Naive B cell (primary cell): ENCODE results near the gene IGFBP1. TPM values are rescaled to one million over a fixed set of nuclear protein-coding genes. Genes with fewer than 3 reads are reported as not detected.
"Not testable (repeated sequence)": the region's sequence is repeated elsewhere in the genome, so short reads cannot be mapped to it uniquely, and the experiment has no call there.

Source experiments
- ATAC-seq, 2 donors: fragments of 150-1000 bp; cut with Tn5 transposase; 2 replicates each; pipeline ENCODE4 v1.10.0; 2021; ENCODE audit warnings: low read depth in 2 of 2, mild to moderate bottlenecking in 2 of 2, moderate library complexity in 2 of 2
- DNase-seq: peaks from one replicate; pipeline ENCODE4 v3.0.0; 2022
- H3K27ac Mint-ChIP-seq, 6 donors: one replicate each; pipeline ENCODE4 v1.8.0; 2020 to 2022; ENCODE audit warnings: mild to moderate bottlenecking in 6 of 6, mixed read lengths in 6 of 6, moderate library complexity in 5 of 6, inconsistent platforms in 2 of 6
- H3K27me3 Mint-ChIP-seq, 3 donors: one replicate each; pipeline ENCODE4 v1.8.0; 2021 to 2022; ENCODE audit warnings: mixed read lengths in 3 of 3, mild to moderate bottlenecking in 1 of 3
- H3K36me3 Mint-ChIP-seq, 2 donors: one replicate each; pipeline ENCODE4 v1.8.0; 2020 to 2022; ENCODE audit warnings: mixed read lengths in 2 of 2, inconsistent platforms in 1 of 2, mild to moderate bottlenecking in 1 of 2
- H3K4me1 Mint-ChIP-seq, 3 donors: one replicate each; pipeline ENCODE4 v1.8.0; 2020 to 2022; ENCODE audit warnings: mixed read lengths in 3 of 3, inconsistent platforms in 1 of 3, mild to moderate bottlenecking in 1 of 3, moderate library complexity in 1 of 3
- H3K4me3 Mint-ChIP-seq, 8 donors: one replicate each; pipeline ENCODE4 v1.8.0; 2020 to 2022; ENCODE audit warnings: mild to moderate bottlenecking in 8 of 8, mixed read lengths in 8 of 8, moderate library complexity in 8 of 8, inconsistent platforms in 2 of 8
- H3K9me3 Mint-ChIP-seq, 7 donors: one replicate each; pipeline ENCODE4 v1.8.0; 2020 to 2022; ENCODE audit warnings: mixed read lengths in 7 of 7, mild to moderate bottlenecking in 5 of 7, inconsistent platforms in 2 of 7, moderate library complexity in 1 of 7
- polyA plus RNA-seq, 6 donors: library from polyadenylated mRNA; unstranded; fragments of 300-500 nt; fragmentation: Illumina TruSeq; gene quantifications; one replicate each; pipeline ENCODE4 v1.2.3, GENCODE V29; 2021; ENCODE audit warnings: low read depth in 6 of 6

IGFBP1 gene
- polyA plus RNA-seq, 6 donors from 2014 or later = not detected

DNA sequence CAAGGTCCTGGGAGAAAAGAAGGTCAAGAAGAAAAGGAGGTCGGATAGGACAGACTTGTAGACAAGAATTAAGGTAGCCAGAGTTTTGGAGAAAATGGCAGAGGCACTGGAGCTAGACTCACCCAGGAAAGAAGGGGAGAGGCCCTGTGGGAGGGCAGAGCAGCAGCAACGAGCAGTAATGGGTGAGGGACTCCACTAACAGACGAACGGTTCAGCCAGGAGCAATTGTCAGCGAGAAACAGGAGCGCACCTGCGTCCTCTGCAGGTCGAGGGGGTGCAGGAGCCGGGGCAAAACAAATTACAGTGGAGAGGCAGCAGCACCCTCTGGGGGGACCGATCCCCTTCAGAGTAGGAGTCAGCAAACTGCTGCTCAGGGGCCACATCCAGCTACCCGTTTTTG is 51.3 kb downstream of the IGFBP1 start:
- Mint-ChIP-seq H3K4me1 (peaks cover 0 to 15% (median 0%) of the 10 kb centered on the region in 3 donors), H3K9me3 (peaks cover 5 to 10% (median 6%) of the 10 kb centered on the region in 7 donors), H3K4me3 (peak overlapping the region in 5 of 8 donors; percentile 10 to 82 (median 52)), H3K36me3 (peaks cover 0 to 9% of the 10 kb centered on the region in 2 donors), H3K27me3 (peaks cover 22 to 25% (median 22%) of the 10 kb centered on the region in 3 donors), H3K27ac (no peak overlapping the region)
- DNase-seq (no peak), ATAC-seq (no peak)

DNA sequence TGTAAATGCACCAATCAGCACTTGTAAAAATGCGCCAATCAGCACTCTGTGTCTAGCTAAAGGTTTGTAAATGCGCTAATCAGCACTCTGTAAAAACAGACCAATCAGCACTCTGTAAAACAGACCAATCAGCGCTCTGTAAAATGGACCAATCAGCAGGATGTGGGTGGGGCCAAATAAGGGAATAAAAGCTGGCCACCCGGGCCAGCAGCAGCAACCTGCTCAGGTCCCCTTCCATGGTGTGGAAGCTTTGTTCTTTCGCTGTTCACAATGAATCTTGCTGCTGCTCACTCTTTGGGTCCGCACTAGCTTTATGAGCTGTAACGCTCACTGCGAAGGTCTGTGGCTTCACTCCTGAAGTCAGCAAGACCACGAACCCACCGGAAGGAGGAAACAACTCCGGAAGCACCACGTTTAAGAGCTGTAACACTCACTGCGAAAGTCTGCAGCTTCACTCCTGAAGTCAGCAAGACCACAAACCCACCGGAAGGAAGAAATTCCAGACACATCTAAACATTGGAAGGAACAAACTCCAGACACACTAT is 52.0 kb downstream of the IGFBP1 start:
- H3K27me3 Mint-ChIP-seq = peaks cover 15 to 20% (median 19%) of the 10 kb centered on the region in 3 donors
- H3K36me3 Mint-ChIP-seq, H3K9me3 Mint-ChIP-seq, ATAC-seq, DNase-seq: not testable (repeated sequence)
- H3K4me3 Mint-ChIP-seq = peak overlapping the region; percentile 20 to 91 (median 84)
- H3K27ac Mint-ChIP-seq = peak overlapping the region in 3 of 6 donors; percentile 28 to 75 (median 64)
- peaks cover 0 to 15% (median 0%) of the 10 kb centered on the region in 3 donors for H3K4me1 Mint-ChIP-seq

GRCh38 chr7:45940939-45941338 is 52.7 kb downstream of the IGFBP1 start:
- DNase-seq (no peak), ATAC-seq (no peak)
- Mint-ChIP-seq H3K4me3 (peak overlapping the region in 7 of 8 donors; percentile 48 to 91 (median 85)), H3K27ac (peak overlapping the region in 1 of 6 donors; percentile 2), H3K9me3 (peaks cover 5 to 10% (median 6%) of the 10 kb centered on the region in 7 donors), H3K27me3 (peaks cover 10 to 20% (median 14%) of the 10 kb centered on the region in 3 donors), H3K36me3 (peaks cover 0 to 9% of the 10 kb centered on the region in 2 donors), H3K4me1 (peaks cover 0 to 15% (median 0%) of the 10 kb centered on the region in 3 donors)

Other genes with a start within 250 kb of the IGFBP1 start
- not detected for gene CCDC201, start 15.4 kb upstream of the IGFBP1 start, polyA plus RNA-seq
- not detected for gene IGFBP3, start 32.8 kb downstream of the IGFBP1 start, polyA plus RNA-seq